Pancreas (tissue), 10 donors: Measurements from ENCODE around the gene VKORC1. TPM values are rescaled to one million over a fixed set of nuclear protein-coding genes. Genes with fewer than 3 reads are reported as not detected.

ENCODE experiments used
- ATAC-seq, 4 donors: fragments of 200-7000 bp; cut with Tn5 transposase; one replicate each; pipeline versions ENCODE4 v1.8.0 to v1.9.1; 2020; ENCODE audit warnings: mild to moderate bottlenecking in 4 of 4, moderate library complexity in 4 of 4
- DNase-seq, 6 donors: peaks; one replicate each; pipeline ENCODE4 v3.0.0-alpha.2; 2020
- FAIRE-seq: peaks from 2 replicates; lab custom pipeline; 2012; peaks lifted over from hg19 to GRCh38; lab: Jason Lieb, UNC
- H3K27ac ChIP-seq, 4 donors: fragments of 200-600 bp; sonication (generic); 1 replicate in 3 of 4; 2 replicates in 1 of 4; pipeline versions ENCODE4 v1.5.0 to v1.8.0; 2020
- H3K27me3 ChIP-seq, 4 donors: fragments of 200-600 bp; one replicate each; pipeline ENCODE4 v1.8.0; 2021
- H3K36me3 ChIP-seq, 3 donors: fragments of 200-600 bp; sonication (generic) in 1 of 3; one replicate each; pipeline versions ENCODE4 v1.5.0 to v1.8.0; 2020 to 2021
- H3K4me1 ChIP-seq, 3 donors: fragments of 200-600 bp; one replicate each; pipeline ENCODE4 v1.8.0; 2021
- H3K4me3 ChIP-seq, 4 donors: fragments of 200-600 bp; sonication (generic) in 2 of 4; one replicate each; pipeline versions ENCODE4 v1.5.0 to v1.8.0; 2020 to 2021
- H3K9me3 ChIP-seq, 4 donors: fragments of 200-600 bp; one replicate each; pipeline ENCODE4 v1.8.0; 2021
- CTCF ChIP-seq, 4 donors: fragments of 200-600 bp; sonication (generic) in 3 of 4; IDR thresholded peaks; one replicate each; pipeline versions ENCODE4 v1.5.0 to v1.8.0; 2021; ENCODE audit warnings: antibody characterized with exemption in 4 of 4
- WGBS, 2 donors: extraction: QIAGEN DNeasy Blood & Tissue Kit; methylation state at CpG; one replicate each; pipeline ENCODE4 v1.1.7; 2013; 5-methylcytosine and 5-hydroxymethylcytosine counted together
- intact Hi-C, 3 donors: fragments of 100-400 bp; cut with DNase I; formaldehyde crosslinking; loops; one replicate each; pipeline versions ENCODE4 v1.11.1 to v1.14.2; 2022
- polyA plus RNA-seq, 2 donors: library from polyadenylated mRNA; stranded (reverse); fragments of 200-250 nt; gene quantifications; one replicate each; pipeline ENCODE4 v1.2.3, GENCODE V29; 2013
- total RNA-seq, 6 donors: library from RNA; stranded (reverse); fragmentation: NEBNext Ultra II Directional in 4 of 6; extraction: Animal tissue kit (Norgen Biotek cat#: 25700) in 4 of 6; gene quantifications; one replicate each; pipeline versions ENCODE4 v1.2.1 to v1.2.4, GENCODE V29; 2021 to 2023
- donor health status: healthy with polysubstance abuse.
- donor health status: DM: no; HTN: no; CAD: no; lungs with moderate emphysema.
- donor health status: DM: no; HTN: no; CAD: no.
- donor health status: control.
- donor health status: control.
- donor health status: Bipolar disorder and iron deficiency.
- donor health status: DM: yes; HTN: yes; CAD: no.
- donor health status: DM: no; HTN: no; CAD: no.
- donor health status: DM: no; HTN: no; CAD: no.
- donor health status: DM: yes; HTN: yes; CAD: no.

VKORC1 gene
- total and polyA plus RNA-seq, 8 donors, result 37.7 to 90.9 (median 50.2) TPM

- WGBS, 2 donors, result 12 to 20% methylated on average over 22 of the region's 22 CpGs
- H3K27me3 ChIP-seq, result no peaks in the 10 kb centered on the region
- ATAC-seq (peak; percentile 61 to 75 (median 74)), FAIRE-seq (no peak), DNase-seq (peak; percentile 93 to 98 (median 94))
- peak within 1 kb of the TSS; percentile 89 to 98 (median 94) for H3K27ac ChIP-seq
- H3K4me1 ChIP-seq, result peaks cover 23 to 49% (median 41%) of the 10 kb centered on the region in 3 donors
- H3K36me3 ChIP-seq, result peaks cover 0 to 11% (median 6%) of the 10 kb centered on the region in 3 donors
- H3K9me3 ChIP-seq, result no peaks in the 10 kb centered on the region
- no peak for TF ChIP-seq CTCF (IDR thresholded peaks at IDR 0.05)
- H3K4me3 ChIP-seq, result peak within 1 kb of the TSS; percentile 56 to 87 (median 72)
- intact Hi-C loops, result no loop called here
Measured at GRCh38 chr16:31135535-31136286, 41.1 kb upstream of the VKORC1 start, which contains the start of gene PRSS8. Gene PRSS8, minus strand, starts transcription at chr16:31135727. Its CDS starts 229 bp downstream, at chr16:31135498.

- Histone ChIP-seq H3K27me3 (no peaks in the 10 kb centered on the region), H3K9me3 (no peaks in the 10 kb centered on the region), H3K4me1 (peaks cover 30 to 53% (median 49%) of the 10 kb centered on the region in 3 donors), H3K36me3 (peaks cover 0 to 11% (median 6%) of the 10 kb centered on the region in 3 donors), H3K27ac (peak overlapping the region; percentile 89 to 98 (median 94)), H3K4me3 (peak overlapping the region; percentile 56 to 87 (median 72))
- DNase-seq (peak in 5 of 6 donors; percentile 74 to 87 (median 79)), FAIRE-seq (no peak), ATAC-seq (peak; percentile 47 to 55 (median 49))
- 6 to 9% methylated on average over 16 to 18 of the region's 18 CpGs for WGBS, 2 donors
- peak in 1 of 4 donors; percentile 15 for TF ChIP-seq CTCF (IDR thresholded peaks at IDR 0.05)
- intact Hi-C loops, result no loop called here
Measured at GRCh38 chr16:31134625-31135534, 40.3 kb upstream of the VKORC1 start.

GRCh38 chr16:31134091-31134571 lies 39.5 kb upstream of the VKORC1 start:
- H3K27me3 ChIP-seq, result no peaks in the 10 kb centered on the region
- TF ChIP-seq CTCF (IDR thresholded peaks at IDR 0.05), result no peak
- DNase-seq (peak in 3 of 6 donors; percentile 41 to 59 (median 56)), ATAC-seq (no peak), FAIRE-seq (no peak)
- peak overlapping the region; percentile 56 to 87 (median 72) for H3K4me3 ChIP-seq
- peak overlapping the region; percentile 89 to 98 (median 94) for H3K27ac ChIP-seq
- WGBS, 2 donors, result 11 to 15% methylated on average over 5 of the region's 5 CpGs
- peaks cover 0 to 11% (median 6%) of the 10 kb centered on the region in 3 donors for H3K36me3 ChIP-seq
- intact Hi-C loops, result no loop called here
- H3K9me3 ChIP-seq, result no peaks in the 10 kb centered on the region
- H3K4me1 ChIP-seq, result peaks cover 38 to 57% (median 57%) of the 10 kb centered on the region in 3 donors

GRCh38 chr16:31133046-31133501 lies 38.5 kb upstream of the VKORC1 start:
- TF ChIP-seq CTCF (IDR thresholded peaks at IDR 0.05), result no peak
- ATAC-seq, result no peak
- Histone ChIP-seq H3K4me1 (peaks cover 42 to 59% (median 58%) of the 10 kb centered on the region in 3 donors), H3K9me3 (no peaks in the 10 kb centered on the region), H3K4me3 (peak overlapping the region in 1 of 4 donors; percentile 87), H3K36me3 (peaks cover 0 to 11% (median 6%) of the 10 kb centered on the region in 3 donors), H3K27ac (peak overlapping the region in 2 of 4 donors; percentile 93 to 94), H3K27me3 (no peaks in the 10 kb centered on the region)
- FAIRE-seq, result no peak
- intact Hi-C loops, result no loop called here
- WGBS, 2 donors, result 78 to 79% methylated on average over 6 of the region's 6 CpGs
- DNase-seq, result peak in 4 of 6 donors; percentile 9 to 59 (median 42)
